ENCODE measurements around the gene MARK3.

MARK3 gene

DNA sequence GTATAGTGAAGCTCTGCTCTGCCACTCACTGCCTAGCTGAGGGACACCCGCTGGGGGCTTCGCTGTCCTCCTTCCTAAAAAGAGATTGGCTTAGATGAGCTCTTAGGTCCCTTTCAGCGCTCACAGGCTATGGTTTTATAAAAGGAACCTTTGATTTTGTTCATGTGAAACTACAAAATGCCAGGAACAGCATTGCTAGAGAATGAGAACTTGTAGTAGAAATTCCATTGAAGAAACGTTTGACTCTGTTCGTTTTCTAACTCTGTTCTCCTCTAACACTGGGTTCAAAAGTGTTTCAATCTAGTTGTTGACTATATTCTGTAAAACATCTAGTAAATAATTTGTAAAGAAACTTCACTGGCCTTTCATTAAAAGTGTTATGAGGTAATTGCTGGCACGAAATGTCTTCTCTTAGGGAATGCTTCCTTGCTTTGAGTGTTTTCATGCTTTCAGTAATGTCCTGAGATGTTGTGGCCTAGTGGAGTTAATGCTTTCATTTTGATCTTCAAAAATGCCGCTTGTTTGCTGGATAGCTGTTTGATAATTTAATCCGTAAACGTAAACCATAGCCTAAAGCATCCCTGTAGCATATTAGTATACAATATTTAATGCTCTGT lies 1.6 kb downstream of the MARK3 start:
- TF ChIP-seq CTCF (IDR thresholded peaks at IDR 0.05; ENCODE audit: borderline replicate concordance, control extremely low read depth, extremely low read depth, insufficient read depth, missing control alignments) = no peak
- DNase-seq (ENCODE audit: low spot score) = no peak
- in situ Hi-C loops (cut with MboI; ENCODE audit: low sequenced_read_pairs, unreplicated experiment) = no loop called here

DNA sequence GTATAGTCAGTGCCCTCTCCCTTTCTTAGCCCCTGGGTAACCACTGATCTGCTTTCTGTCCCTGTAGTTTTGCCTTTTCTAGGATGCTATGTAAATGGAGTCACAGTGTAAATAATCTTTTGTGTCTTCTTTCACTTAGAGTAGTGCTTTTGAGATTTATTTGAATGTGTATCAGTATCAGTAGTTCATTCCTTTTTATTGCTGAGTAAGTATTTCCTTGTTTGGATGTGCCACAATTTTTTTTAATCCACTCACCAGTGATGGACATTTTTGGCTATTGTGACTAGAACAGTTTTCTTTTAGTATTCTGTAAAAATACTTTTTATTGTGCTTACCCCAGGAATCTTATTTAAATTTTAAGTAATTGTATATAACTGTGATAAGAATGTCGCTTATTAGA lies 3.4 kb downstream of the MARK3 start:
- no peak for TF ChIP-seq CTCF (IDR thresholded peaks at IDR 0.05; ENCODE audit: borderline replicate concordance, control extremely low read depth, extremely low read depth, insufficient read depth, missing control alignments)
- no peak for DNase-seq (ENCODE audit: low spot score)
- in situ Hi-C loops (cut with MboI; ENCODE audit: low sequenced_read_pairs, unreplicated experiment) = no loop called here

- DNase-seq (ENCODE audit: low spot score) = no peak
- in situ Hi-C loops (cut with MboI; ENCODE audit: low sequenced_read_pairs, unreplicated experiment) = no loop called here
- TF ChIP-seq CTCF (IDR thresholded peaks at IDR 0.05; ENCODE audit: borderline replicate concordance, control extremely low read depth, extremely low read depth, insufficient read depth, missing control alignments) = no peak
Observed at GRCh38 chr14:103390605-103391004, 5.4 kb downstream of the MARK3 start.

DNA sequence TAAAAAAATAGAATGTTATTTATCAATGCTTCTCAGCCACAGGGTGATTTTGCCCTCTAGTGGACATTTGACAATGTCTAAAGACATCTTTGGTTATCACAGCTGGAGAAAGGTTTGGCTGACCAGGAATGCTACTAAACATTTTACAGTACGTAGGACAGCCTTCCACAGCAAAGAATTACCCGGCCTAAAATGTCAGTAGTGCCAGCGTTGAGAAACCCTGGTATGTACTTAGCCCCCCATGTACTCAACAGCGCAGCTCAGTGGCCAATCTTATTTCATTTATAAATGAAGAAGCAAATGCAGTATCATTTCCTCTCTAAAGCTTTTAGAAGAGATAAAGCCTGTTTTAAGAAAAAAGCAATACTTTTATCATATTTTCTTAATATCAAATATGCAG lies 5.8 kb downstream of the MARK3 start:
- in situ Hi-C loops (cut with MboI; ENCODE audit: low sequenced_read_pairs, unreplicated experiment) = no loop called here
- peak; percentile 54 for DNase-seq (ENCODE audit: low spot score)
- peak; percentile 40 for TF ChIP-seq CTCF (IDR thresholded peaks at IDR 0.05; ENCODE audit: borderline replicate concordance, control extremely low read depth, extremely low read depth, insufficient read depth, missing control alignments)

DNA sequence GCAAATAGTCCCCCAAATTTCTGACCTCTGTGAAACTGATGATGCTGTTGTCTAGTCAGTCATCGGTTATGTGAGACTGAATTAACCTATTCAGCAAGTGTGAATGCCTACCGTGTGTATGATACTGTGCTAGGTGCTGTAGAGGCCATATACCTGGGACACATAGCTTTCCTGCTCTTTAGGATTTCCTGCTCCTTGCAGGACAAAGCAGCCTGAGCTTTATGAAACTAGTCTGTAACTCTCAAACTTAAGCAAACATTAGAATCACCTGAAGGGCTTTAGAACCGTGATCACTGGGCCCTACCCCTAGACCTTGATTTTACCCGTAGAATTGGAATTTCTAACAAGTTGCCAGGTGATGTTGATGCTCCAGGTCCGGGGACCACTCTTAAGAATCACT lies 6.9 kb downstream of the MARK3 start:
- DNase-seq (ENCODE audit: low spot score) = peak; percentile 24
- TF ChIP-seq CTCF (IDR thresholded peaks at IDR 0.05; ENCODE audit: borderline replicate concordance, control extremely low read depth, extremely low read depth, insufficient read depth, missing control alignments) = no peak
- in situ Hi-C loops (cut with MboI; ENCODE audit: low sequenced_read_pairs, unreplicated experiment) = no loop called here

- no peak for TF ChIP-seq CTCF (IDR thresholded peaks at IDR 0.05; ENCODE audit: borderline replicate concordance, control extremely low read depth, extremely low read depth, insufficient read depth, missing control alignments)
- DNase-seq (ENCODE audit: low spot score) = no peak
- in situ Hi-C loops (cut with MboI; ENCODE audit: low sequenced_read_pairs, unreplicated experiment) = no loop called here
Observed at GRCh38 chr14:103392572-103392971, 7.4 kb downstream of the MARK3 start.
